Liver (tissue), 2 donors: ENCODE data around the gene TMEM236.

Source experiments
- CTCF ChIP-seq: fragments of 150-350 bp; IDR thresholded peaks from 2 replicates; pipeline ENCODE4 v1.5.1; 2017; ENCODE audit warnings: improper control_type of control experiment, low read depth, low read length; ENCODE audit not compliant: missing input control
- YY1 ChIP-seq: IDR thresholded peaks from 2 replicates; pipeline ENCODE4 v1.6.1; 2016; ENCODE audit warnings: antibody characterized with exemption, mild to moderate bottlenecking
- donor health status: healthy.

GRCh38 chr10:17847585-17848296 is 95.7 kb downstream of the TMEM236 start:
- TF ChIP-seq YY1, result no peak
- TF ChIP-seq CTCF, result peak; percentile 30
